Effector memory CD8-positive, alpha-beta T cell (primary cell): ENCODE measurements around the gene SMG1.
"Not testable (repeated sequence)": the region's sequence is repeated elsewhere in the genome, so short reads cannot be mapped to it uniquely, and the experiment has no call there.

Experiments used
- ATAC-seq: fragments of 150-1000 bp; cut with Tn5 transposase; replicated peaks from 2 replicates; pipeline ENCODE4 v1.10.0; 2021; ENCODE audit warnings: mild to moderate bottlenecking, moderate library complexity
- DNase-seq, 3 experiments: peaks; one replicate each; pipeline ENCODE4 v3.0.0; 2021
- H3K27ac Mint-ChIP-seq, 2 donors: one replicate each; pipeline ENCODE4 v1.8.0; 2022; ENCODE audit warnings: mild to moderate bottlenecking in 2 of 2, mixed read lengths in 2 of 2, moderate library complexity in 2 of 2
- H3K27me3 Mint-ChIP-seq, 2 donors: one replicate each; pipeline ENCODE4 v1.8.0; 2022; ENCODE audit warnings: mixed read lengths in 2 of 2
- H3K36me3 Mint-ChIP-seq: one replicate; pipeline ENCODE4 v1.8.0; 2022; ENCODE audit warnings: mild to moderate bottlenecking, moderate library complexity, mixed read lengths; ENCODE audit not compliant: insufficient read depth
- H3K4me1 Mint-ChIP-seq, 2 donors: one replicate each; pipeline ENCODE4 v1.8.0; 2022; ENCODE audit warnings: low read depth in 2 of 2, mixed read lengths in 2 of 2
- H3K4me3 Mint-ChIP-seq, 2 donors: one replicate each; pipeline ENCODE4 v1.8.0; 2022; ENCODE audit warnings: mild to moderate bottlenecking in 2 of 2, mixed read lengths in 2 of 2, moderate library complexity in 2 of 2
- H3K9me3 Mint-ChIP-seq, 2 donors: one replicate each; pipeline ENCODE4 v1.8.0; 2022; ENCODE audit warnings: mixed read lengths in 2 of 2

Gene SMG1

GRCh38 chr16:18925215-18925985, 808 bp downstream of the SMG1 start:
- H3K27ac Mint-ChIP-seq: peak overlapping the region; percentile 84 to 96
- ATAC-seq: peak; percentile 58
- H3K4me1 Mint-ChIP-seq: peaks cover 21 to 39% of the 10 kb centered on the region in 2 donors
- H3K36me3 Mint-ChIP-seq: peaks cover 22% of the 10 kb centered on the region
- peak in 2 of 3 experiments; percentile 45 to 59 for DNase-seq
- H3K27me3 Mint-ChIP-seq, H3K9me3 Mint-ChIP-seq: not testable (repeated sequence)
- H3K4me3 Mint-ChIP-seq: peak overlapping the region; percentile 79 to 86

- Mint-ChIP-seq H3K36me3 (peaks cover 25% of the 10 kb centered on the region), H3K4me1 (peaks cover 21 to 51% of the 10 kb centered on the region in 2 donors), H3K27ac (peak overlapping the region; percentile 68 to 89), H3K4me3 (peak overlapping the region; percentile 79 to 86)
- not testable (repeated sequence) for H3K9me3 Mint-ChIP-seq, H3K27me3 Mint-ChIP-seq, ATAC-seq, DNase-seq
Observed at GRCh38 chr16:18923935-18924334, 2.3 kb downstream of the SMG1 start.

- peaks cover 27 to 58% of the 10 kb centered on the region in 2 donors for H3K4me1 Mint-ChIP-seq
- H3K27me3 Mint-ChIP-seq, DNase-seq, H3K9me3 Mint-ChIP-seq, ATAC-seq: not testable (repeated sequence)
- peak overlapping the region; percentile 79 to 86 for H3K4me3 Mint-ChIP-seq
- H3K27ac Mint-ChIP-seq: peak overlapping the region; percentile 68 to 89
- H3K36me3 Mint-ChIP-seq: peaks cover 25% of the 10 kb centered on the region
Observed at GRCh38 chr16:18923124-18923523, 3.1 kb downstream of the SMG1 start.

GRCh38 chr16:18909585-18909984, 16.6 kb downstream of the SMG1 start:
- DNase-seq, ATAC-seq, H3K27me3 Mint-ChIP-seq, H3K4me3 Mint-ChIP-seq, H3K9me3 Mint-ChIP-seq: not testable (repeated sequence)
- H3K4me1 Mint-ChIP-seq: peaks cover 27 to 35% of the 10 kb centered on the region in 2 donors
- peak overlapping the region; percentile 17 to 38 for H3K27ac Mint-ChIP-seq
- H3K36me3 Mint-ChIP-seq: peaks cover 14% of the 10 kb centered on the region

GRCh38 chr16:18908716-18909115, 17.5 kb downstream of the SMG1 start:
- not testable (repeated sequence) for ATAC-seq, DNase-seq, H3K9me3 Mint-ChIP-seq, H3K27me3 Mint-ChIP-seq
- peaks cover 13% of the 10 kb centered on the region for H3K36me3 Mint-ChIP-seq
- peaks cover 26 to 34% of the 10 kb centered on the region in 2 donors for H3K4me1 Mint-ChIP-seq
- peak overlapping the region; percentile 17 to 38 for H3K27ac Mint-ChIP-seq
- H3K4me3 Mint-ChIP-seq: peak overlapping the region in 1 of 2 donors; percentile 23

- not testable (repeated sequence) for H3K36me3 Mint-ChIP-seq, H3K9me3 Mint-ChIP-seq, H3K27me3 Mint-ChIP-seq, ATAC-seq, DNase-seq
- H3K4me1 Mint-ChIP-seq: peaks cover 32 to 44% of the 10 kb centered on the region in 2 donors
- peak overlapping the region; percentile 23 to 72 for H3K27ac Mint-ChIP-seq
- H3K4me3 Mint-ChIP-seq: peak overlapping the region in 1 of 2 donors; percentile 23
Observed at GRCh38 chr16:18902778-18903177, 23.4 kb downstream of the SMG1 start.

- not testable (repeated sequence) for H3K27me3 Mint-ChIP-seq, DNase-seq, H3K36me3 Mint-ChIP-seq, ATAC-seq, H3K9me3 Mint-ChIP-seq
- peak overlapping the region; percentile 23 to 72 for H3K27ac Mint-ChIP-seq
- H3K4me3 Mint-ChIP-seq: peak overlapping the region; percentile 6
- peaks cover 32 to 44% of the 10 kb centered on the region in 2 donors for H3K4me1 Mint-ChIP-seq
Observed at GRCh38 chr16:18902044-18902443, 24.2 kb downstream of the SMG1 start.

GRCh38 chr16:18901194-18901593, 25.0 kb downstream of the SMG1 start:
- ATAC-seq, H3K27me3 Mint-ChIP-seq, H3K4me3 Mint-ChIP-seq, H3K27ac Mint-ChIP-seq, DNase-seq, H3K36me3 Mint-ChIP-seq, H3K9me3 Mint-ChIP-seq: not testable (repeated sequence)
- H3K4me1 Mint-ChIP-seq: peaks cover 26 to 39% of the 10 kb centered on the region in 2 donors

- not testable (repeated sequence) for H3K9me3 Mint-ChIP-seq, H3K27me3 Mint-ChIP-seq, DNase-seq, ATAC-seq, H3K4me1 Mint-ChIP-seq, H3K4me3 Mint-ChIP-seq
- H3K36me3 Mint-ChIP-seq: peaks cover 71% of the 10 kb centered on the region
- peak overlapping the region in 1 of 2 donors; percentile 16 for H3K27ac Mint-ChIP-seq
Observed at GRCh38 chr16:18884456-18884855, 41.8 kb downstream of the SMG1 start.

- H3K4me3 Mint-ChIP-seq, H3K9me3 Mint-ChIP-seq, H3K27me3 Mint-ChIP-seq, ATAC-seq, DNase-seq, H3K4me1 Mint-ChIP-seq: not testable (repeated sequence)
- peak overlapping the region in 1 of 2 donors; percentile 86 for H3K27ac Mint-ChIP-seq
- H3K36me3 Mint-ChIP-seq: peaks cover 78% of the 10 kb centered on the region
Observed at GRCh38 chr16:18877734-18878133, 48.5 kb downstream of the SMG1 start.

GRCh38 chr16:18877259-18877658, 48.9 kb downstream of the SMG1 start:
- not testable (repeated sequence) for H3K9me3 Mint-ChIP-seq, H3K27ac Mint-ChIP-seq, DNase-seq, ATAC-seq, H3K4me1 Mint-ChIP-seq, H3K27me3 Mint-ChIP-seq, H3K4me3 Mint-ChIP-seq
- peaks cover 77% of the 10 kb centered on the region for H3K36me3 Mint-ChIP-seq

- H3K27ac Mint-ChIP-seq, H3K4me3 Mint-ChIP-seq, DNase-seq, ATAC-seq, H3K4me1 Mint-ChIP-seq, H3K27me3 Mint-ChIP-seq, H3K9me3 Mint-ChIP-seq: not testable (repeated sequence)
- H3K36me3 Mint-ChIP-seq: peaks cover 78% of the 10 kb centered on the region
Observed at GRCh38 chr16:18876301-18876700, 49.9 kb downstream of the SMG1 start.

GRCh38 chr16:18869043-18869771, 57.0 kb downstream of the SMG1 start:
- Mint-ChIP-seq H3K27ac (peak overlapping the region; percentile 17 to 85), H3K36me3 (peaks cover 87% of the 10 kb centered on the region)
- H3K4me1 Mint-ChIP-seq, DNase-seq, ATAC-seq, H3K9me3 Mint-ChIP-seq, H3K27me3 Mint-ChIP-seq, H3K4me3 Mint-ChIP-seq: not testable (repeated sequence)
